Prostate gland (tissue), 2 donors: Measurements from ENCODE around the gene PRM3. TPM values are rescaled to one million over a fixed set of nuclear protein-coding genes. Genes with fewer than 3 reads are reported as not detected.

Source experiments
- DNase-seq: peaks from one replicate; pipeline ENCODE4 v3.0.0-alpha.2; 2019; ENCODE audit warnings: low spot score
- H3K27ac ChIP-seq, 2 donors: fragments of 200-600 bp; sonication (generic); 2 replicates each; pipeline ENCODE4 v1.5.1; 2017 to 2019
- H3K27me3 ChIP-seq: fragments of 200-600 bp; sonication (generic); replicated peaks from 2 replicates; pipeline ENCODE4 v1.5.1; 2019; ENCODE audit not compliant: insufficient read depth
- H3K36me3 ChIP-seq, 2 donors: fragments of 200-600 bp; sonication (generic); 1 replicate in 1 of 2; 2 replicates in 1 of 2; pipeline versions ENCODE4 v1.5.1 to v1.8.1; 2017 to 2019
- H3K4me1 ChIP-seq: fragments of 200-600 bp; sonication (generic); replicated peaks from 2 replicates; pipeline ENCODE4 v1.5.1; 2019
- H3K4me3 ChIP-seq, 2 donors: fragments of 200-600 bp; sonication (generic); 2 replicates each; pipeline ENCODE4 v1.5.1; 2017 to 2019
- H3K9me3 ChIP-seq: fragments of 200-600 bp; sonication (generic); 2 replicates; pipeline ENCODE4 v1.5.1; 2017
- CTCF ChIP-seq, 4 experiments: fragments of 200-600 bp in 2 of 4; fragments of 450-650 bp in 2 of 4; sonication (generic) in 2 of 4; IDR thresholded peaks; 1 replicate in 3 of 4; 2 replicates in 1 of 4; pipeline ENCODE4 v1.5.1; 2016 to 2019; ENCODE audit warnings: antibody characterized with exemption in 4 of 4, mild to moderate bottlenecking in 2 of 4, moderate library complexity in 2 of 4
- POLR2A ChIP-seq: fragments of 450-650 bp; IDR thresholded peaks from one replicate; pipeline ENCODE4 v1.6.1; 2016; ENCODE audit warnings: antibody characterized with exemption, mild to moderate bottlenecking
- POLR2AphosphoS5 ChIP-seq: sonication (generic); formaldehyde crosslinking; IDR thresholded peaks from one replicate; pipeline ENCODE4 v1.6.1; 2017; ENCODE audit warnings: antibody characterized with exemption
- WGBS: methylation state at CpG from one replicate; pipeline ENCODE4 v1.1.5; 2018; 5-methylcytosine and 5-hydroxymethylcytosine counted together
- intact Hi-C: fragments of 100-400 bp; cut with DNase I; formaldehyde crosslinking; loops from one replicate; pipeline ENCODE4 v1.14.2; 2022
- total RNA-seq, 2 donors: library from RNA; depleted of rRNA; stranded (reverse); fragments of >200 nt; gene quantifications; one replicate each; pipeline ENCODE4 v1.1.0, GENCODE V29; 2016

PRM3 gene
- total RNA-seq, 2 donors from 2014 or later = not detected

- TF ChIP-seq POLR2A (no peak), CTCF (IDR thresholded peaks at IDR 0.05) (no peak), POLR2AphosphoS5 (no peak)
- Histone ChIP-seq H3K27ac (no peak overlapping the region), H3K27me3 (no peaks in the 10 kb centered on the region), H3K9me3 (no peaks in the 10 kb centered on the region), H3K4me3 (no peak overlapping the region), H3K36me3 (no peaks in the 10 kb centered on the region), H3K4me1 (no peaks in the 10 kb centered on the region)
- DNase-seq = no peak
- 77% methylated on average over 10 of the region's 10 CpGs for WGBS
- intact Hi-C loops = no loop called here
Measured at GRCh38 chr16:11240636-11241473, 32.6 kb downstream of the PRM3 start.

GRCh38 chr16:11239644-11240632 is 33.5 kb downstream of the PRM3 start:
- no peaks in the 10 kb centered on the region for H3K9me3 ChIP-seq
- H3K27me3 ChIP-seq = no peaks in the 10 kb centered on the region
- WGBS = 76% methylated on average over 10 of the region's 10 CpGs
- TF ChIP-seq POLR2AphosphoS5 = no peak
- no peak for TF ChIP-seq CTCF (IDR thresholded peaks at IDR 0.05)
- no peak for TF ChIP-seq POLR2A
- intact Hi-C loops = no loop called here
- no peak overlapping the region for H3K27ac ChIP-seq
- H3K36me3 ChIP-seq = no peaks in the 10 kb centered on the region
- H3K4me3 ChIP-seq = no peak overlapping the region
- DNase-seq = no peak
- no peaks in the 10 kb centered on the region for H3K4me1 ChIP-seq

GRCh38 chr16:11238272-11239202 is 34.9 kb downstream of the PRM3 start:
- Histone ChIP-seq H3K27me3 (no peaks in the 10 kb centered on the region), H3K4me1 (no peaks in the 10 kb centered on the region), H3K27ac (no peak overlapping the region), H3K9me3 (no peaks in the 10 kb centered on the region), H3K4me3 (no peak overlapping the region), H3K36me3 (no peaks in the 10 kb centered on the region)
- WGBS = 94% methylated on average over 15 of the region's 15 CpGs
- intact Hi-C loops = no loop called here
- TF ChIP-seq CTCF (IDR thresholded peaks at IDR 0.05) (no peak), POLR2A (no peak), POLR2AphosphoS5 (no peak)
- DNase-seq = no peak

- WGBS = 81% methylated on average over 9 of the region's 10 CpGs
- no peaks in the 10 kb centered on the region for H3K27me3 ChIP-seq
- intact Hi-C loops = no loop called here
- H3K9me3 ChIP-seq = no peaks in the 10 kb centered on the region
- H3K36me3 ChIP-seq = no peaks in the 10 kb centered on the region
- H3K27ac ChIP-seq = no peak overlapping the region
- H3K4me3 ChIP-seq = no peak overlapping the region
- no peaks in the 10 kb centered on the region for H3K4me1 ChIP-seq
- TF ChIP-seq POLR2A (no peak), POLR2AphosphoS5 (no peak)
- no peak for DNase-seq
Measured at GRCh38 chr16:11236461-11237254, 36.8 kb downstream of the PRM3 start.
